SK-N-MC (cell line): ENCODE data around the gene SAPCD2.

Source experiments
- DNase-seq: peaks from one replicate; pipeline ENCODE4 v3.0.0-alpha.2; 2011; ENCODE audit warnings: low read depth, low spot score
- H3K27ac ChIP-seq: fragments of 200-600 bp; sonication (generic); 2 replicates; pipeline ENCODE4 v1.5.1; 2016; ENCODE audit warnings: mixed run types
- H3K36me3 ChIP-seq: fragments of 200-600 bp; sonication (generic); 2 replicates; pipeline ENCODE4 v1.6.1; 2017; ENCODE audit warnings: antibody characterized with exemption, low read length, mixed read lengths; ENCODE audit not compliant: insufficient read depth
- H3K4me3 ChIP-seq: fragments of 200-600 bp; sonication (generic); 2 replicates; pipeline ENCODE4 v1.5.1; 2016
- H3K9ac ChIP-seq: fragments of 200-600 bp; sonication (generic); 2 replicates; pipeline ENCODE4 v1.8.0; 2017; ENCODE audit warnings: mixed run types, mixed read lengths; ENCODE audit not compliant: insufficient read length
- H3K9me3 ChIP-seq: fragments of 200-600 bp; sonication (generic); 2 replicates; pipeline ENCODE4 v1.6.1; 2017; ENCODE audit warnings: low read depth, mild to moderate bottlenecking, antibody characterized with exemption, low read length, moderate library complexity, mixed read lengths
- EZH2 ChIP-seq: fragments of 200-600 bp; sonication (generic); IDR thresholded peaks from one replicate; pipeline ENCODE4 v1.6.1; 2017; ENCODE audit warnings: antibody characterized with exemption
- FOXP2 ChIP-seq: optimal IDR thresholded peaks from 2 replicates; pipeline ENCODE3; 2011; ENCODE audit warnings: mild to moderate bottlenecking, moderate library complexity; ENCODE audit not compliant: insufficient read depth; ENCODE audit errors: extremely low read length, control extremely low read depth
- POLR2AphosphoS5 ChIP-seq: IDR thresholded peaks from 2 replicates; pipeline ENCODE4 v1.6.1; 2012; ENCODE audit warnings: mild to moderate bottlenecking, low read depth, low read length, borderline replicate concordance

Gene SAPCD2

DNA sequence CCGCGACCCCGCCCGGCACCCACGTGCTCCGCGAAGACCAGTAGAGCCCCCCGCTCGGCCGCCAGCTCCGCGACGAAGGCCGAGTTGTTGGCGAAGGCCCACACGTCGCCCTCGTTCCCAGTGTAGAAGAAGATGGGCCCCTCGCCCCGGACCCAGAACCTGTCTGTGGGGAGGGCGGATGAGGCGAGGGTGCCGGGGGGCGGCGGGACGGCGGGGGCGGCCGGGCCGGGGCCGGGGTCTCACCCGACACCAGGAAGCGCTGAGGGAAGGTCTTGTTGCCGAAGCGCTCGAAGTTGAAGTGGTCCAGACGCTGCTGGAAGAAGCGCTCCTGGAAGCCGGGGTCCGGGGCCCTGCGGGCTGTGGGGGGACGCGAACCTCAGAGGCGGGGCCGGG, 43.9 kb upstream of the SAPCD2 start:
- Histone ChIP-seq H3K27ac (no peak overlapping the region), H3K4me3 (peak overlapping the region; percentile 87), H3K36me3 (peaks cover 9% of the 10 kb centered on the region; the same call in 1 of the 2 replicates), H3K9ac (peak overlapping the region; percentile 81), H3K9me3 (no peaks in the 10 kb centered on the region)
- no peak for TF ChIP-seq EZH2
- no peak for TF ChIP-seq POLR2AphosphoS5
- TF ChIP-seq FOXP2 = no peak
- DNase-seq = no peak

GRCh38 chr9:137113385-137114159, 43.2 kb upstream of the SAPCD2 start:
- DNase-seq = no peak
- Histone ChIP-seq H3K36me3 (peaks cover 9% of the 10 kb centered on the region; the same call in 1 of the 2 replicates), H3K9me3 (no peaks in the 10 kb centered on the region), H3K9ac (no peak overlapping the region), H3K27ac (no peak overlapping the region), H3K4me3 (peak overlapping the region; percentile 63)
- no peak for TF ChIP-seq FOXP2
- no peak for TF ChIP-seq POLR2AphosphoS5
- no peak for TF ChIP-seq EZH2

DNA sequence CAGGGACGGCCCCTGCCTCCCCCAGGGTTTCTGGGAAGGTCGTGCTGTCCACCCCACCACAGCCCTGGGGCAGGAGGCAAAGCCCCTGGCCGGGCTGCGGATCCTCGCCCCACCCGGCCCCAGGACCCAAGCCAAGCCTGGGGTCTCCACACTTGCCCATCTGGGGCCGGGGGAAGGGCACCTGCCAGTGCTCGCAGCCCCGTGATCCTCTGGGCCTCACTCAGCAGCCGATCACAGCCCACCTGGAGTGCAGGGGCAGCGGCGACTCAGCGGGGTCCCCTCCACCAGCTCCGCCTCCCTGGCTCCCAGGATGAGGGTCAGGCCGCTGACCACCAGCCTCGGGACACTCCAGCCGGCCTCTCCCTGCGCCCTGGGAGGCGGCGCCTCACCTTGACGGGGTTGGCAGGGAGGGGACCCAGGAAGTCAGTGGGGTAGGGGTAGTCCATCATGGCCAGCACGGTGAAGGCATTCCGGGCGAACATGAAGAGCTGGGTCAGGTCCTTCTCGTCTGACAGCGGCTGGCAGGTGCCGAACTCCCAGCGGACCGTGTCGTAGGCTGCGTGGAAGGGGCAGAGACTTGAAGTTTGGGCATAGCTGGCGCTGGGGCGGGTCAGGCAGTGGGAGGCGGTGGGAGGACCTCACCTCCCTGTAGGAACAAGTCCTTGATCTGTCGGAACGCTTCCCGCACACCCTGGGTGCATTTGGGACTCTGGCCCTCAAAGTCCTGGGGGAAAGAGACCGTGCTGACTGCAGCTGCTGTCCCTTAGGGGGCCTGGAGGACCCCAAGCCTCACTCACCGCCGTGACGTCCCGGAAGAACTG, 42.4 kb upstream of the SAPCD2 start:
- H3K9ac ChIP-seq = no peak overlapping the region
- no peak overlapping the region for H3K27ac ChIP-seq
- H3K36me3 ChIP-seq = peaks cover 14% of the 10 kb centered on the region; the same call in 1 of the 2 replicates
- H3K9me3 ChIP-seq = no peaks in the 10 kb centered on the region
- DNase-seq = no peak
- TF ChIP-seq POLR2AphosphoS5 = no peak
- TF ChIP-seq EZH2 = no peak
- no peak for TF ChIP-seq FOXP2
- no peak overlapping the region for H3K4me3 ChIP-seq

DNA sequence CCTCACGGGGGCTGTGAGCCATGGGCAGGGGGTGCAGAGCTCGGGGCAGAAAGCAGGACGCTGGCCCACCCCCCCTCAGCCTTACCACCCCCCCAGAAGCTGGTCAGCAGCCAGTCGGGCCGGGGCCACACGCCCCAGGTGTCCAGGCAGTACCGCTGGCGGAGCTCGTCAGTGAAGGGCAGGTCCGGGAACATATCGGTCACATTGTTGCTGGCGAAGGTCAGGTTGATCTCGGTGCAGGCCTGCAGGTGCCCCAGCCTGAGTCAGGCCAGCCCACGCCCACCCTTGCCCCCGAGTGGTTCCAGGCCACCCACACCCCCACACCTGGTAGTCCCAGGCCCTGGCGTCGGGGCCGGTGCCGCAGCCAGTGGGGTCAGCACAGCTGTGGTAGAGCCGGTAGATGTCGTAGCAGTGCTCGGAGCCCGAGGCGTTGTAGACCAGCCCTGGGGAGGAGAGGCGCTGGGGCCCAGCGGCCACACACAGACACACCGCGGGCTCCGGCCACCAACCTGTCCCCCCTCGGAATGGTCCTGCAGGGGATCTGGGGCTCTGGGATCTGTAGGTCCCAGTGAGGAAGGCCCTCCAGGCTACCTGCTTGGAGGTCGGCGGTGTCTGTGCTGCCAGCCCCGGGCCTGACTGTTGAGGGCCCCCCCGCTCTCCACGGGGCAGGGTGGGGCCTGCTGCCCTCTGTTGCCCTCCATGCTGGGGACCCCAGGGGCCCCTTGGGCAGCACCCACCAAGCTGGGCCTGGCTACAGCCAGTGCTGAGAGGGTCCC, 41.6 kb upstream of the SAPCD2 start:
- no peak overlapping the region for H3K9ac ChIP-seq
- H3K36me3 ChIP-seq = peaks cover 17% of the 10 kb centered on the region; the same call in 1 of the 2 replicates
- DNase-seq = no peak
- TF ChIP-seq EZH2 (no peak), FOXP2 (no peak), POLR2AphosphoS5 (no peak; the same call in 1 of the 2 replicates)
- no peaks in the 10 kb centered on the region for H3K9me3 ChIP-seq
- H3K27ac ChIP-seq = no peak overlapping the region
- H3K4me3 ChIP-seq = no peak overlapping the region

DNA sequence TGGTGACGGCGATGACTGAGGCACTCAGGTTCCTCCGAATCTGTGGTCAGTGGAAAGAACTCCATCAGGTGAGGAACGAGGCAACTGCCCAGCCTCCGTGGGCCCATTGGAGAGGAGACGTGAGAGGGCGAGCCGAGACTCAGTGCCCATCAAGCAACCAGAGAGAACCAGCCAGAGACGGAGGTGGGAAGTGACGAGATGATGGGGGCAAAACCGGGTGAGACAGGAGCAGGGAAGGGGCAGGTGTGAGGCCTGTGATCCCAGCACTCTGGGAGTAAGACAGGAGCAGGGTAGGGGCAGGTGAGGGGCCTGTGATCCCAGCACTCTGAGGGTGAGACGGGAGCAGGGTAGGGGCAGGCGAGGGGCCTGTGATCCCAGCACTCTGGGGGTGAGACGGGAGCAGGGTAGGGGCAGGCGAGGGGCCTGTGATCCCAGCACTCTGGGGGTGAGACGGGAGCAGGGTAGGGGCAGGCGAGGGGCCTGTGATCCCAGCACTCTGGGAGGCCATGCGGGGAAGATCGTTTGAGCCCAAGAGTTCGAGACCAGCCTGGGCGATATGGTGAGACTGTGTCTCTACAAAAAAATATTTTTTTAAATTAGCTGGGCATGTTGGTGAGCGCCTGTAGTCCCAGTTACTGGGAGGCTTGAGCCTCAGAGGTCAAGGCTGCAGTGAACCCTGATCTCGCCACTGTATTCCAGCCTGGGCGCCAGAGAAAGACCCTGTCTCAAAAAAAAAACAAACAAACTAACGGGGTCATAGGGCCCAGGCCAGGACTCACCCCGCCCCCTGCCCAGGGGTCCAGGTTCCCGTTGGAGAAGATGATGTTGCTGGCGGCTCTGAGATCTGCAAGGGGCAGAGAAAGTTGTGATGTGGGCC, 40.8 kb upstream of the SAPCD2 start:
- TF ChIP-seq POLR2AphosphoS5 = no peak
- no peak for TF ChIP-seq FOXP2
- TF ChIP-seq EZH2 = no peak
- no peak for DNase-seq
- no peak overlapping the region for H3K9ac ChIP-seq
- no peaks in the 10 kb centered on the region for H3K9me3 ChIP-seq
- H3K27ac ChIP-seq = no peak overlapping the region
- no peak overlapping the region for H3K4me3 ChIP-seq
- peaks cover 19% of the 10 kb centered on the region; the same call in 1 of the 2 replicates for H3K36me3 ChIP-seq

DNA sequence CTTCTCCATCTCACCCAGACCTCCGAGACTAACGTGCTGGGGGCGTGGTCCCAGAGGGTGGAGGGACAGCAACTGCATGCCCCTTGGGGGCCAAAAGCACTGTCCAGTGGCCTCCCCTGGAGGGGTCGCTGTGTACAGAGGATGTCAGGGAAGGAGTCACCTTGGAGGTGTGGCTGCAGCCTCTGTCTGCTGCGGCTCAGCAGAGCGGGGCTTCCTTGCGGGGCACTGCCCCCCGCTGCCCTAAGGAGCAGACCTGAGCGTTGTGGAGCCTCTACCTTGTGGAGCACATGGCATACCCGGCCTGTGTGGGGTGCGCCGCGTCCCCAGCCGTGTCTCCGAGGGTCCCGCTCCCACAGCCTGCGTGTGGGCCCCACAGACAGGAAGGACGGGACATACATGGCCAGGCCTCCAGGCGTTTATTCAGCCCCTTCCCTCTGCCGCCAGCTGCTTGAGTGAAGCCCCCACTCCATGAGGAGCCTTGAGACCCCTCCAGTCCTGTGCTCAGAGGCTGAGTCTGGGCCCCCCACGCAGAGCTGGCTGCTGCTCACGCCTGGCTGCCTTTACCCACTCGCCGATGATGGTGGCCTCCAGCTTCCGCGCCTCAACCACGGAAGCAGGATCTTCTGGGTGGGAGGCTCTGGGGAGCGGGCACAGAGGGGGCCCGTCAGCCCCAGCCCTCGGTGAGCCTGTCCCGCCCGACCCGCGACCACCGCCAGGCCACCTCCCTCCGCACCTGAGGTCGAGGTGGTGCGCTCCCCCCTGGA, 40.0 kb upstream of the SAPCD2 start:
- H3K36me3 ChIP-seq = peaks cover 21% of the 10 kb centered on the region; the same call in 1 of the 2 replicates
- no peak for TF ChIP-seq POLR2AphosphoS5
- no peak for TF ChIP-seq EZH2
- TF ChIP-seq FOXP2 = no peak
- no peak for DNase-seq
- no peak overlapping the region for H3K27ac ChIP-seq
- no peak overlapping the region for H3K4me3 ChIP-seq
- no peaks in the 10 kb centered on the region for H3K9me3 ChIP-seq
- no peak overlapping the region for H3K9ac ChIP-seq

- H3K4me3 ChIP-seq = no peak overlapping the region
- DNase-seq = no peak
- TF ChIP-seq POLR2AphosphoS5 (no peak), EZH2 (no peak), FOXP2 (no peak)
- no peaks in the 10 kb centered on the region for H3K9me3 ChIP-seq
- H3K9ac ChIP-seq = no peak overlapping the region
- H3K36me3 ChIP-seq = peaks cover 24% of the 10 kb centered on the region; the same call in 1 of the 2 replicates
- no peak overlapping the region for H3K27ac ChIP-seq
These were observed 39.1 kb upstream of the SAPCD2 start for GRCh38 chr9:137109250-137110146.
